GM19395 (cell line): ENCODE results near the gene PEX5L.

Experiments
- ATAC-seq: cut with Tn5 transposase; IDR thresholded peaks from one replicate; pipeline ENCODE4 v1.9.1; 2021; ENCODE audit warnings: mild to moderate bottlenecking, moderate library complexity; ENCODE audit not compliant: unreplicated experiment

Gene PEX5L

DNA sequence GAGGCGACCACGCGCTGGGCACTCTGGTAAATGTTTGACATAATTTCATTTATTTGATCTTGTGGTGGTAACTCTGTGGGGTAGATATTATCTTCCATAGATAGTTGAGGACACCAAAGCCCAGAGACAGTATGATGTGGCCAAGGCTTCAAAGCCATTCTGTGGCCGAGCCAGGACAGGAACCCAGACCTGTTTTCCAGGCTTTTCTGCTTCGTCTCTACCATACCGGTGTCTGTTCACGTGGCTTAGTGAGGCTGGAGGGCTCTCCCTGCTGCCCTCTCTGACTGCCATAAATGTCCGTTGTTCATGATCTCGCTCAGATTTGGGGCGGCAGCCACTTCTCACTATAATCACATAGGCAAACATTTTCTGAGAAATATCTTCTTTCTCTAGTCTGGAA is 134.7 kb downstream of the PEX5L start:
- no peak for ATAC-seq

DNA sequence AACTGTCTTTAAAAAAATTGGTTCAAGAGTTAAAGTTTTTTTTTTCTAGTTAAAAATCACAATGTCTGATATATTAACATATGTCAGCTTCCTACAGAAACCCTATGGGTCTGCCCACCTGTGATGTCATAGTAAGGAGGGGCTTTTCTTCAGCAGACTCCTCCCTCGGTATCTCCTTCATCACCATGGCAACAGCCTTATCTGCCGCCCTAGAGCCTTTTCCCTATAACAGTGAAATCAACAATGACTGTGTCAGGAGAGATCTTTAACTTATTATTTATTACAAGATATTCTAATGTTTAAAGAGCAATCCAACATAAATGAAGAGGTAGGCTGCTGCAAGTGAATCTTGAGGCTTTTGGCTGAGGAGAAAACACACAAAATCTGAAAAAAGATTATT is 138.7 kb downstream of the PEX5L start:
- ATAC-seq = peak; percentile 91

- no peak for ATAC-seq
Measured at GRCh38 chr3:179897231-179897630, 139.5 kb downstream of the PEX5L start.

GRCh38 chr3:179896507-179896906 is 140.2 kb downstream of the PEX5L start:
- no peak for ATAC-seq

GRCh38 chr3:179895330-179895729 is 141.4 kb downstream of the PEX5L start:
- no peak for ATAC-seq

GRCh38 chr3:179887295-179887943 is 149.3 kb downstream of the PEX5L start:
- no peak for ATAC-seq

DNA sequence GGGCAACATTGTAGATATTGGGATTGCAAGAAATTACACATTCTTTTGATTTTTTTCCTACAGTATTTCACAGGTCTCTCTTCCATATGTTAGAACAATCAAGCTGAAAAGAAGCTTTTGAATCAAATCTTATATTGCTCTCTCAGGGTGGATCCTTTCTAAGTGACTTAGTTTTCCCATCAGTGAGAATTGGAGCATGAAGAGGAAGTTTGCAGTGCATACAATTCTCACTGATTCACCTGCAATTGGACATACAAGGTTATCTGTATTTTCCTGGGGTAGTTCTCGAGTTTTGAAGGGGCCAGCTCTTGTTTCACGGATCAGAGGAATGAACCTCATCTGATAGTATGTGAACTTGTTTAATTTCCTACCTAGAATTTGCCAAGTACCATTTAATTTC is 150.8 kb downstream of the PEX5L start:
- no peak for ATAC-seq

- ATAC-seq = no peak
Measured at GRCh38 chr3:179884136-179884535, 152.6 kb downstream of the PEX5L start.

GRCh38 chr3:179882292-179882691 is 154.4 kb downstream of the PEX5L start:
- peak; percentile 83 for ATAC-seq

DNA sequence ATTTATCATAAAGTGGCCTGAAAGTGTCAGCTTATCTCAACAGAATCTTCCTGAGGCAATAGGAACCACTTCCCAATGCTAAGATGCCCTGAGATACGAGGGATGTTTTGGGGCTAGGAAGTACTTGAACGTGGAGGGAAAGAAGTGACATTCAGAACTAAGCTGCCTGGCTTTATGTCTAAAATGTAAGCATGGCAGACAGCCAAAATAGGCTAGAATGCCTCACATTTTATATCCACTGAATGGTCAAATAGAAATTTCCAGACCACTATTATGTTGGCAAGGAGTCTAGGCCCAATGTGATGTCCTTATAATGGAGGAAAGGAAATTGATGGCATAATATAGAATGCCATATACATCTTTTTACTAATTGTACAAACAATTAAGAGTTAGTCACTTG is 154.9 kb downstream of the PEX5L start:
- no peak for ATAC-seq

DNA sequence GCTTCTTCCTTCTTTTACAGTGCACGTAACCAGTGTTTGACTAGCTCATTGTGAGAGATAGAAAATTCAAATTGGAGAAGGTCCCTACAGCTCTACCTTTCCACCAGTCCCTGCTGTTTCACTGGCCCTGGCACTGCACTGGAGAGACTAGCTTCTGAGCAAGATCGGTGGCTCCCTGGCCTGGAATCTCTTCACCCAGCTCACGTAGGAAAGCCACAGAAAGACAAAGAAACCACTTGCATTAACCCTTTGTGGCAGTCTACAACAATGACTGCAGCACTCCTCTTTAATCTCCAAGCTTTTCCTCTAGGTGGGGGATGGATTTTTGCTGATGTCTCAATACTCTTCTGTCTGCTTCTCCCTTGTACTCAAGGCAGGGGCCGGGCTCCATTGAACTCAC is 155.9 kb downstream of the PEX5L start:
- no peak for ATAC-seq

GRCh38 chr3:179876440-179876839 is 160.3 kb downstream of the PEX5L start:
- no peak for ATAC-seq

- no peak for ATAC-seq
Measured at GRCh38 chr3:179872842-179873241, 163.9 kb downstream of the PEX5L start.

GRCh38 chr3:179871782-179872181 is 165.0 kb downstream of the PEX5L start:
- ATAC-seq = no peak

DNA sequence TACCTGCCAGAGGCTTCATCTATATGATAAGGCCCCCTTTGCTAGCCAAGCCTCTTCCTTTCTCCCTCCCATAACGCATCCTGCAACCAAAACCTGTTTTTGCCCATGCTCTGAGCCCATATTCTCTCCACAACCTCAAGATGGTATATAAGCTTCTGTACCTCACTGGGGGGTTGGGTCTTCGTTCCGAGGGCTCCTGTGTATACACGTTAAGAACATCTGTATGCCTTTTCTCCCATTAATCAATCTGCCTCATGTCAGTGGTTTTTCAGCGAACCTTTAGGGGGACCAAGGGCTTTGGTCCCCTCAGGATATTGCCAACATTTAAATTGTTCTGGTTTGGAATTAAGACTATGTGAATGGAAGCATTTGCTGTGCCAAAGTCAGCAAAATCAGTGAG is 168.0 kb downstream of the PEX5L start:
- ATAC-seq = no peak

GRCh38 chr3:179867961-179868360 is 168.8 kb downstream of the PEX5L start:
- no peak for ATAC-seq

GRCh38 chr3:179865861-179866505 is 170.8 kb downstream of the PEX5L start:
- ATAC-seq = no peak

DNA sequence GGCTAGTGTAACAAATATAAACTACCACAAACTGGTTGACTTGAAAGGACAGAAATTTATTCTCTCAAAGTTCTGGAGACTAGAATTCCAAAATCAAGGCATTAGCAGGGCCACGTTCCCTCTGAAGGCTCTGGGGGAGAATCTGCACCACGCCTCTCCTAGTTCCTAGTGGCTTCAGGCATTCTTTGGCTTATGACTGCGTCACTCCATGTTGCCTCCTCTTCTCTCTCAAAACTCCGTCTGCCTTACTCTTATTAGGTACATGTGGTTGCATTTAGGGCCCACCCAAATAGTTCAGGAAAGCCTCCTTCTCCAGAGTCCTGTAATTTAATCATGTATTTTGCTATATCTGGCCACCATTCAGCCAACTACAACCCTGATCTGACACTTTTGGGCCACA is 174.8 kb downstream of the PEX5L start:
- no peak for ATAC-seq

DNA sequence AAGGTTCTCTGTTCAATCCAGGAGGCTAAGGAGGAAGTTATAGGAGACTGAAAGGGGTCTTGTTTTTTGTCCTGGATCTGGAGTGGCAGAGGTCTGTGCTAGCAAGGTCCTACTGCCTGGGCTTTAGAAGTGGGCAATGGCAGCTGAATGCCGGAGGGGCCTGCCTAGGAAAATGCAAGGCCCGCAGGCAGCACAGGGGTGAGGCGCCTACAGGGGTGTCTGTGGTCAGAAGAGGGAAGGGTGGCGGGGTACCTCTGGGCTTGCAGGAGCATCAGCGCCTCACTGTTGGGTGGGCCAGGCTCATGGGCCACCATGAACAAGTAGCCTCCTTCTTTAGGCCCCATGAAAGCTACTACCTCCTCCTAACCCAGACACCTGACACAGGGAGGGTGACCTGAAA is 175.4 kb downstream of the PEX5L start:
- ATAC-seq = no peak

- ATAC-seq = no peak
Measured at GRCh38 chr3:179860275-179861107, 176.2 kb downstream of the PEX5L start.

GRCh38 chr3:179853176-179853575 is 183.6 kb downstream of the PEX5L start:
- peak; percentile 73 for ATAC-seq
